K562 (cell line): Measurements from ENCODE around the gene LONRF3. TPM values are rescaled to one million over a fixed set of nuclear protein-coding genes. Genes with fewer than 3 reads are reported as not detected.

Experiments used
- GATAD2A ChIP-seq: fragments of 450-650 bp; IDR thresholded peaks from 2 replicates; pipeline ENCODE4 v1.6.1; 2017
- KLF13 ChIP-seq: fragments of 450-650 bp; IDR thresholded peaks from 2 replicates; pipeline ENCODE4 v1.6.1; 2016; ENCODE audit warnings: missing genetic modification characterization, low read depth, mild to moderate bottlenecking, missing compliant biosample characterization, moderate library complexity, borderline replicate concordance
- MAZ ChIP-seq, 2 experiments: fragments of 450-650 bp in 1 of 2; sonication (generic) in 1 of 2; formaldehyde crosslinking; IDR thresholded peaks in 1 of 2; conservative IDR thresholded peaks in 1 of 2; 2 replicates each; pipeline versions ENCODE4 v1.4.0 to v1.5.0; 2020; ENCODE audit warnings: mild to moderate bottlenecking in 1 of 2, missing genetic modification reagents in 1 of 2
- MYNN ChIP-seq, 2 experiments: sonication (generic); formaldehyde crosslinking in 1 of 2; IDR thresholded peaks; 2 replicates each; pipeline versions ENCODE4 v1.5.0 to v1.6.1; 2016 to 2020; ENCODE audit warnings: antibody characterized with exemption in 1 of 2, missing genetic modification reagents in 1 of 2
- NONO ChIP-seq, 2 experiments: fragments of 200-400 bp in 1 of 2; fragments of 450-650 bp in 1 of 2; formaldehyde crosslinking in 1 of 2; IDR thresholded peaks; 2 replicates each; pipeline ENCODE4 v1.6.1; 2017; ENCODE audit warnings: low read depth in 2 of 2, mild to moderate bottlenecking in 2 of 2, moderate library complexity in 2 of 2, low read length in 1 of 2
- STAT5A ChIP-seq: IDR thresholded peaks from 2 replicates; pipeline ENCODE4 v1.6.1; 2012; ENCODE audit warnings: low read length, inconsistent platforms, borderline replicate concordance
- TFAP4 ChIP-seq: sonication (generic); formaldehyde crosslinking; IDR thresholded peaks from 2 replicates; pipeline ENCODE4 v1.8.0; 2022; ENCODE audit warnings: missing genetic modification reagents, mild to moderate bottlenecking, moderate library complexity, borderline replicate concordance
- YY1 ChIP-seq, 3 experiments: IDR thresholded peaks; 2 replicates each; pipeline ENCODE4 v1.6.1; 2011; ENCODE audit warnings: low read length in 2 of 3, mild to moderate bottlenecking in 2 of 3, moderate library complexity in 2 of 3, borderline replicate concordance in 1 of 3, control low read depth in 1 of 3, low read depth in 1 of 3; ENCODE audit not compliant: insufficient read depth in 3 of 3, insufficient replicate concordance in 2 of 3, control insufficient read depth in 1 of 3, insufficient read length in 1 of 3; ENCODE audit errors: extremely low read depth in 1 of 3
- ZNF12 ChIP-seq: sonication (generic); formaldehyde crosslinking; IDR thresholded peaks from 2 replicates; pipeline ENCODE4 v1.4.0; 2020; ENCODE audit warnings: mild to moderate bottlenecking, missing genetic modification reagents
- ZNF174 ChIP-seq: fragments of 250-450 bp; sonication (Bioruptor Pico); IDR thresholded peaks from 2 replicates; pipeline ENCODE4 v1.4.0; 2020; ENCODE audit warnings: mild to moderate bottlenecking
- ZNF398 ChIP-seq: fragments of 250-450 bp; sonication (Bioruptor Pico); IDR thresholded peaks from 2 replicates; pipeline ENCODE4 v1.8.0; 2021; ENCODE audit warnings: moderate library complexity, mild to moderate bottlenecking, inconsistent platforms
- polyA plus RNA-seq, 8 experiments: library from polyadenylated mRNA; depleted of rRNA in 4 of 8; stranded (reverse) in 5 of 8; unstranded in 3 of 8; fragments of >200 nt; fragmentation: Nextera tagmentation in 2 of 8; fragmentation: Illumina TruSeq in 1 of 8; extraction: Ambion mirVana in 2 of 8; extraction: Trizol in 1 of 8; gene quantifications; 2 replicates each; pipeline versions ENCODE4 v1.2.1 to v1.2.3, GENCODE V29; 2011 to 2014; ENCODE audit warnings: inconsistent platforms in 1 of 8, missing spikeins in 1 of 8
- total RNA-seq, 7 experiments: library from RNA; depleted of rRNA in 6 of 7; stranded (reverse); fragments of >200 nt in 6 of 7; fragmentation: Illumina TruSeq in 2 of 7; extraction: Trizol in 2 of 7; gene quantifications; 2 replicates each; pipeline versions ENCODE4 v1.2.1 to v1.2.3, GENCODE V29; 2011 to 2021; ENCODE audit warnings: low replicate concordance in 1 of 7

The LONRF3 gene
- total and polyA plus RNA-seq, 9 of the 15 experiments (the other 6 are each of a cell fraction or from before 2014, with no cell fraction given) = 1.3 to 22.0 (median 8.7) TPM

GRCh38 chrX:118974908-118975671 is 672 bp downstream of the LONRF3 start (continued):
- TF ChIP-seq KLF13 (tag) = peak; percentile 29; the same call in 1 of the 2 replicates
- no peak for TF ChIP-seq STAT5A
- no peak for TF ChIP-seq MAZ (CRISPR knock-in tag; conservative IDR thresholded peaks at IDR 0.05 in 1 of 2, IDR thresholded peaks at IDR 0.05 in 1 of 2)
- TF ChIP-seq TFAP4 (CRISPR knock-in tag) = peak; percentile 79
- no peak for TF ChIP-seq GATAD2A
- TF ChIP-seq NONO (IDR thresholded peaks at IDR 0.05; ENCODE audit: low read depth in 2 of 2, low read length in 1 of 2) = peak in 1 of 2 experiments; percentile 56; a peak in 2 of 4 replicates
- TF ChIP-seq YY1 (IDR thresholded peaks at IDR 0.05; ENCODE audit: borderline replicate concordance in 1 of 3, control insufficient read depth in 1 of 3, extremely low read depth in 1 of 3, insufficient read depth in 3 of 3, insufficient read length in 1 of 3, insufficient replicate concordance in 2 of 3, low read depth in 1 of 3, low read length in 2 of 3) = peak in 1 of 3 experiments; percentile 66
- no peak for TF ChIP-seq MYNN (IDR thresholded peaks at IDR 0.05)
- no peak for TF ChIP-seq MYNN (CRISPR knock-in tag; IDR thresholded peaks at IDR 0.05)
- TF ChIP-seq ZNF12 = no peak
- no peak for TF ChIP-seq ZNF174 (CRISPR knock-in tag)
- no peak for TF ChIP-seq ZNF398 (CRISPR knock-in tag)
